8988T (cell line): ENCODE measurements around the gene GLCCI1.

Source experiments
- DNase-seq: peaks from one replicate; pipeline ENCODE4 v3.0.0; 2011

Gene GLCCI1

GRCh38 chr7:8105449-8106095, 137.0 kb downstream of the GLCCI1 start:
- DNase-seq, result no peak

DNA sequence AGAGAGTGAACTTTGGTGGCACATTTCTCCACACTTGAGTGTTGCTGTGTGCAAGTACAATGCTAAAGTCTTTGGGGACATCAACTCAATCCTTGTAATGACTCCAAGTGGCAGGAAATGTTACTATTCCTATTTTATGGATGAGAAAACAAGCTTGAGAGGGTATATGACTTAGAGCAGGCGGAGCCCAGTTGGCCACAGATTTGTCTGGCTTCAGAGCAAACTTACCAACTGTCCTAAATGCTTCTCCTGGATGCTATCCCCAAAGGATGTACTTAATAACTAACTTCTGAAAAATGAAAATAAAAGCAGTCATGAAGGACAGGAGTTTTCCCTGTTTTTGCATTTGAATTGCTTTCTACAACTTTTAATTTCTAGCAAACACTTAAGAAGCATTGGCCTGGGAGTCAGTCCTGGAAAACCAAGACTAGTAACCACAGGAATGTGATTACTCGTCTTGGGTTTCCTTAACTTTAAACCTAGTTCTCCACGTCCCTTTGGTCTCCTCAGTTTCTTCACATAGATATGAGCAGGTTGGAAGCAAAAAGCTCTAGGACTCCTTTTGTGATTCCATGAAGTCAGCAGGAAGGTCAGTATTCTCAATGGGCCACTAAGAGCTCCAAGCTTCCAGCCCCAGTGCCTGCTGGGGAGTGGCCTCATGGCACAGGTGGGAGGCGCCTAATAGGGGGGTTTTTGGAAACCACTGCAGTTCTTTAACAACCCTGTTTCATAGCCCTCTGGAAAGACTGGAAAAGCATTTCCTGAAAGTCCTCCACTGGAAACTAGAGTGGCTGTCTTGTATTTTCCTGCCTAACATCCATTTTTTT, 140.8 kb downstream of the GLCCI1 start:
- DNase-seq, result no peak

DNA sequence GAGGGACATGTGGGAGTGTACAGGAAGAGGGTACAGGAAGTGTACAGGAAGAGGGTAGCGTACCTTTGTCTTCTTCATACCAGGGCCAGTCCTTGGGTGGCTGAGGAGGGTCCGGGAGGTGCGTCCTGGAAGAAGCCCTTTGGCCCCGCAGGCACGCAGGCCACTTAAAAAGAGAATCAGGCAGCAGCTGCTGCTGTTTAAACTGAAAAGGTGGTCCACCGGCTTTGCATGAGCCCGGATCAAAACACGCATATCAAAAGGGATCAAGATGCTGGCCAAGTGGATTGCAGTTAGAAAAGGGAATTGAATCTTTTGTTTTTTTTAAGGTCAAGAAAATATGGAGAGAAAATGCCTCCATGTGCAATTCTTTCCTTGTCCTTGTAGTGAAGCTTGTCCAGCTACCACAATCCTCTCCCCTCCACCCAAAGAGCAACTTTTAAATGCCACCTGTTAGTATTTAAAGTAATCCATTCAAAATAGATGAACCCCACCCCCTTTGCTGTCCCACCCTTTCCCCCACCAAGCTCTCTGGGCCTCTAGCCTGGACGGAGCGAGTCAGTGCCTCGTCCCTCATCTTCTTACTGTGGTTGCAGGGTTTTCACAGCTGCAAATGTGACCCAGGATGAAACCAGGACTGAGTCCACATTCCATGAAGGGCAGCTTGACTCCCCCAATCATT, 142.8 kb downstream of the GLCCI1 start:
- no peak for DNase-seq

DNA sequence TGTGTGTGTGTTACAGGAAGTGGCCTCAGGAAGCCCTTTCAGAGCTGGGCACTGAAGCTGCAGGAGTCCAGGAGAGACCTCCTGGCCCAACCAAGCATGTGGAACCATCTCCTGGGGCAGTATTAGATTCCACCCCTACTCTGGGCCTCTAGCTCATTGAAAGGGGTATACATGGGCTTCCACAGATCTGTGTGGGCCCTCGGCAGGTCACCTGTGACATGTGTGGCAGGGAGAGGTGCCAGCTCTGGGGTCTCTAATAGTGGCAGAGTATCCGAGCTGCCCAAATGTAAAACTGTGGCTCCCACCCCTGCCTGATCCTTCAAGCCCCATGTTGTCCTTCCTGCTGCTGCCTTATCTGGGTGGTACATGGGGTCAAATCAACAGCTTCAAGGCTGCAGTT, 144.1 kb downstream of the GLCCI1 start:
- DNase-seq, result no peak

DNA sequence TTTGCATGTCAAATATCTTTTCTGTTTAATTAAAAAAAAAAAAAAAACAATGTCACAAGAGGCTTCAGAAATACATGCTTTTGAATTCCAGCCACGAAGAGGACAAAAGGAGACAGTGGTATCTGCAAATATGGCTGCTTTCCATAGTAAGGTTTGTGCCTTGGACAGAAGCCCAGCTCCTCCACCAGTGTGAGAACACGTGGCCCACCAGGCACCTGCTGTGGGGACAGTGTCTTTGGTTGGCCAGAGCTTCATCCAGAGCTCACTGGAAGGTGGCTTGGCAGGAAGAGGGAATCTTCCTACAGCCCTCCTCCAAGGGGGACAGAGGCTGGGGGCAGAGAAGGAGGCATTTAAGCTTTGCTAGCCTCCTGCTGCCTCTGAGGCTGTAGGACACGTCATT, 144.6 kb downstream of the GLCCI1 start:
- no peak for DNase-seq

- DNase-seq, result no peak
Measured at GRCh38 chr7:8114175-8114574, 145.6 kb downstream of the GLCCI1 start.

GRCh38 chr7:8115547-8116402, 147.2 kb downstream of the GLCCI1 start:
- no peak for DNase-seq

GRCh38 chr7:8117195-8117594, 148.6 kb downstream of the GLCCI1 start:
- DNase-seq, result no peak

DNA sequence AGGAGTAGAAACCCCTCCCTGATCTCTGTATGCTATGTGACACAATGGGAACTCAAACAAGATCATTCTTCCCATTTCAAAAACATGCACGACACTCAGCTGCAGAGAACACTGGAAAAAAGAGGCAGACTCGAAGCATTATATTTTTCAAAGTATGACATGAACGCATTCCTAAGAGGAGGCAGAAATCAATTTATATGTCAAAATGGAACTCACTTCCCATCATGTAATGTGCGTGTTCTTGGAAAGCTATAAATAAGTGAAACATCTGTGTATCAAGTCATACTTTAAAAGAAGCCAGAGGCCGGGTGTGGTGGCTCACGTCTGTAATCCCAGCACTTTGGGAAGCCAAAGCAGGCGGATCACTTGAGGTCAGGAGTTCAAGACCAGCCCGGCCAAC, 150.7 kb downstream of the GLCCI1 start:
- no peak for DNase-seq

DNA sequence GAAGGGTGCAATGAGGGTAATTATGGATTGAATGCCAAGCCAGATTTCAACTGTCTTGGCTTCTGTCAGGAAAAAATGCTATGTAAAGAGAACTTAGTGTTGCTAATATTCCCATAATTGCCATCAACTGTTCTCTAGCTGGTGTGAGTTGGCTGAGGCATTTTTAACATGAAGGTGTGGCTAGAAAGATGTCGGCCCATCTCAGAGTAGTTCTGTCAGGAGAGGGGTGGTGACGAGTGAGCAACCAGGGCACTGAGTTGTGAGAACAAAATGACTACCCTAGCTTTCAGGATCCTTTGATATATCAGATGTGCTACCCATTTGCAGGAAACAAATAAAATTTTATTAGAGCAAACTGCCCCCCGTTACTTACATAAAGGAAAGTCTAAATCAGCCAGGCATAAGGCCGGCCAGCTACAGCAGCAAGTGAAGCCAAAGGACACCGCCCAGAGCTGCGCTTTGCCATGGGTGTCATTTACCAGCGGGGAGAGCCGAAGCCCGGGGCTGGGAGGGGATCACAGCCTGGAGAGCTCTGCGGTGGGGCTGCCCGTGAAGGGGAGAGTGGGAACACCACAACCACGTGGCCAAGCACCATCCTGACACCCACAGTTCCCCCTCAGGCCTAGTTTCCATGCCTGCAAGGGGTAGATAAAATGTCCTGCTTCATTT, 151.9 kb downstream of the GLCCI1 start:
- DNase-seq, result no peak

- DNase-seq, result no peak
Measured at GRCh38 chr7:8121243-8121642, 152.6 kb downstream of the GLCCI1 start.

DNA sequence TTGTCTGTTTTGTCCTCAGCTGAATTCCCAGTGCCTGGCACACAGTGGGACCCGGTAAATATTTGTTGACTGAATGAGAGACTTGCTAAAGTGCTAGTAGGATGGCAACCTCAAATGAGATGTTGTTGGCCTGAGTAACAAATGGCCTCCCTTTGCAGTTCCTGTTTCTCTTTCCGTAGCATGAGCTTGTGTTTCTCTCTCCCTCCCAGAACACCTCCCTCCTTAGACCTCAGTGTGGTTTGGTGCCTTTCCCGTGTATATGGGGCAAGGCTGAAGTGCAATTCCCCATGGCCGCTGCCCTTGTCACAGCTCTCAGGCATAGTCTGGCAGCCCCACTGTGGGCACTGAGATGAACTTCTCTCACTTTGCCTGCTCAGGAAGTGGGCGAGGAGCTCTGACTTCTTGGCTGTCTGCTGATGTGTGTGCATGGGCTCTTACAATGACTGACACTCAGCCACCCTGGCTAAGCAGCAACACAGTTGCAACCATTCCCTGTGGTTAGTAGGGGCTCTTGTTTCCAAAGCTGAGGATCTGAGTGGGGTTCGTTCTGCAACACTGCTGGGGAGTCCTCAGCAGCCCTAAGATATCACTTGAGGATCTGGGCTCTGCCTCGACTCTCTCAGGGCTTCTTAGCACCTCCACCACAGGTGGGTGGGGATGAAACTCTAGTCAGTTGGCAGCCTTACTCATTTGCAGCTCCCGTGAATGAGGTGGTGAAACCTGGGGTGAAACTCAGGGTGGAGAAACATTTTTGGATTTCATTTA, 157.3 kb downstream of the GLCCI1 start:
- no peak for DNase-seq

GRCh38 chr7:8126601-8127167, 158.1 kb downstream of the GLCCI1 start:
- no peak for DNase-seq

DNA sequence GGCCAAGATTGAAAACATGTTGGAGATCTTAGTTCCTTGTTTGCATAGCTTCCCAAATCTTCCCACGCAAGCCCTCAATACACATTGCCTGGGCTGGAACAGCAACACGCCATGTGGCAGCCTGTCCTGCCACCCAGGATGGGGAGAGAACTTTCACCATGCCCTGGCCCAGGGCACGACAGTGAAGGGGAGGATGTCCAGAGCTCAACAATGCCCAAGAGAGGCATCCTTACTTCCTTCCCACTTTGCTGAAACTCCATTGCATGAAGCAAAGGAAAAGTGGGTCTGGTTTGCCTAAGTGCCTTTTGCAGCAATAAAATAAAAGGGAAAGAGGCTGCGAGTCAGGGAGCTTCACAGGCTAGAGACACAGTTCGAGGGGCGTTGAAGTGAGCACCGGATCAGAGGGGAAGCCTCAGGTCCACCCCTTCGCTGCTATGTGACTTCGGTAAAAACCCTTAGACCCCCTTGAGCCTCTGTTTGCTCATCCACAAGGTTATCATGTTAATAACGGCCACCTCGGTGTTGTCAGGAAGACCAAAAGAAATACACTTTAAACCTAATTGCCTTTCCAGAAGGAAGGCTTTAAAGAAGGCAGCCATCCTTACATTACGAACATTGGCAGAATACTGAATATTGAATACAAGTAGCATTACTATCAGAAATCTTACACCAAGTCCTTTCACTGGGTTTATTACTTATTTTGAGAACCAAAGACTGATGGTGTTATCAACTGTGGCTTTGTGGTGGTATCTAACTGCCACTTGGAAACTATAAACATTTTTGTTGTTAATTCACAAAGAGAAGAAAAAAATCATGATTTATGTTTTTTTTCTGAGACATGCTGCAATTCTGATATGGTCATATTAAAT, 160.1 kb downstream of the GLCCI1 start:
- no peak for DNase-seq

GRCh38 chr7:8129318-8129659, 160.7 kb downstream of the GLCCI1 start:
- DNase-seq, result no peak

DNA sequence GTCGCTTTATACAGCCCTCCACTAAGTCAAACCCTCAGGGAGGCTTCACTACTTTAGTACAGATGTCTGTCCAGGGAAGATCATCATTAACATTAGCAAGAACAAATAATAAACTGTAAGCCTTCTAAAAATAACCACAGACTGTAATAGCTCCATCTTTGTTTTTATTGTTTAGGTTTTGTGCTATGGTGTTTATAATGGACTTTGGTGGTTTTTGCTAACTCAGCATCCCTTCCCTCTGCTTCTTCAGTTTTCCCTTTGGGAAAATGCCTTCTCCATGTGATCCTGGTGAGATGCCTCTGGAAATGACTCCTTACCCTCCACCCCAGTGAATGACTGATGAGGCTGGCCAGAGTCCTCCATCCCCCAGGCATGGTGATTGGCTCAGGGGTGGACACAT, 162.1 kb downstream of the GLCCI1 start:
- DNase-seq, result no peak

- DNase-seq, result no peak
Measured at GRCh38 chr7:8131694-8132605, 163.4 kb downstream of the GLCCI1 start.

- no peak for DNase-seq
Measured at GRCh38 chr7:8133188-8133848, 164.7 kb downstream of the GLCCI1 start.
